ENCODE measurements around the gene BAIAP2L1. TPM values are rescaled to one million over a fixed set of nuclear protein-coding genes. Genes with fewer than 3 reads are reported as not detected.

The BAIAP2L1 gene
- total and polyA plus RNA-seq, 4 donors, result 0.23 to 5.4 (median 2.7) TPM

GRCh38 chr7:98289333-98289875 is 111.5 kb downstream of the BAIAP2L1 start:
- no peak for DNase-seq
- no peak for ATAC-seq (ENCODE audit: low FRiP score)
- Histone ChIP-seq H3K4me1 (ENCODE audit: control insufficient read depth in 1 of 2, insufficient read depth in 2 of 2, low read length in 2 of 2) (peaks cover 0 to 4% of the 10 kb centered on the region in 2 donors), H3K27ac (ENCODE audit: low read depth in 1 of 2, low read length in 2 of 2) (no peak overlapping the region), H3K27me3 (ENCODE audit: control insufficient read depth in 1 of 2, insufficient read depth in 2 of 2, low read length in 1 of 2) (no peaks in the 10 kb centered on the region), H3K36me3 (ENCODE audit: control insufficient read depth in 1 of 2, insufficient read depth in 2 of 2, low read length in 1 of 2) (peaks cover 0 to 7% of the 10 kb centered on the region in 2 donors), H3K9me3 (ENCODE audit: control insufficient read depth, low read length) (no peaks in the 10 kb centered on the region), H3K4me3 (ENCODE audit: low read length in 2 of 2) (no peak overlapping the region)
- intact Hi-C loops (cut with DNase I), result loop anchor here in 1 of 2 donors (10.0 kb wide), 2 partner anchors 125 to 585 kb away; partner anchors contain the start of genes TMEM130 and TRRAP
- 88 to 89% methylated on average over 2 to 4 of the region's 4 CpGs for whole genome bisulfite sequencing, 2 donors

- WGBS, 2 donors, result 82 to 84% methylated on average over 12 of the region's 12 CpGs
- H3K27me3 ChIP-seq (ENCODE audit: control insufficient read depth in 1 of 2, insufficient read depth in 2 of 2, low read length in 1 of 2), result no peaks in the 10 kb centered on the region
- no peak for DNase-seq
- peaks cover 0 to 6% of the 10 kb centered on the region in 2 donors for H3K36me3 ChIP-seq (ENCODE audit: control insufficient read depth in 1 of 2, insufficient read depth in 2 of 2, low read length in 1 of 2)
- H3K4me1 ChIP-seq (ENCODE audit: control insufficient read depth in 1 of 2, insufficient read depth in 2 of 2, low read length in 2 of 2), result peaks cover 0 to 4% of the 10 kb centered on the region in 2 donors
- no peak overlapping the region for H3K27ac ChIP-seq (ENCODE audit: low read depth in 1 of 2, low read length in 2 of 2)
- no peak for ATAC-seq (ENCODE audit: low FRiP score)
- intact Hi-C loops (cut with DNase I), result loop anchor here in 1 of 2 donors (10.0 kb wide), 2 partner anchors 127 to 587 kb away; partner anchors contain the start of genes TMEM130 and TRRAP
- H3K9me3 ChIP-seq (ENCODE audit: control insufficient read depth, low read length), result no peaks in the 10 kb centered on the region
- no peak overlapping the region for H3K4me3 ChIP-seq (ENCODE audit: low read length in 2 of 2)
Observed at GRCh38 chr7:98288064-98288823, 112.6 kb downstream of the BAIAP2L1 start.

- Histone ChIP-seq H3K36me3 (ENCODE audit: control insufficient read depth in 1 of 2, insufficient read depth in 2 of 2, low read length in 1 of 2) (peaks cover 0 to 5% of the 10 kb centered on the region in 2 donors), H3K9me3 (ENCODE audit: control insufficient read depth, low read length) (no peaks in the 10 kb centered on the region), H3K4me3 (ENCODE audit: low read length in 2 of 2) (no peak overlapping the region), H3K27me3 (ENCODE audit: control insufficient read depth in 1 of 2, insufficient read depth in 2 of 2, low read length in 1 of 2) (no peaks in the 10 kb centered on the region), H3K4me1 (ENCODE audit: control insufficient read depth in 1 of 2, insufficient read depth in 2 of 2, low read length in 2 of 2) (peaks cover 0 to 4% of the 10 kb centered on the region in 2 donors), H3K27ac (ENCODE audit: low read depth in 1 of 2, low read length in 2 of 2) (no peak overlapping the region)
- ATAC-seq (ENCODE audit: low FRiP score), result no peak
- intact Hi-C loops (cut with DNase I), result loop anchor here in 1 of 2 donors (10.0 kb wide), 2 partner anchors 127 to 587 kb away; partner anchors contain the start of genes TMEM130 and TRRAP
- 80 to 84% methylated on average over 14 of the region's 14 CpGs for WGBS, 2 donors
- no peak for DNase-seq
Observed at GRCh38 chr7:98287486-98287959, 113.4 kb downstream of the BAIAP2L1 start.

- Histone ChIP-seq H3K4me1 (ENCODE audit: control insufficient read depth in 1 of 2, insufficient read depth in 2 of 2, low read length in 2 of 2) (peaks cover 0 to 4% of the 10 kb centered on the region in 2 donors), H3K27ac (ENCODE audit: low read depth in 1 of 2, low read length in 2 of 2) (no peak overlapping the region), H3K9me3 (ENCODE audit: control insufficient read depth, low read length) (no peaks in the 10 kb centered on the region), H3K4me3 (ENCODE audit: low read length in 2 of 2) (no peak overlapping the region), H3K36me3 (ENCODE audit: control insufficient read depth in 1 of 2, insufficient read depth in 2 of 2, low read length in 1 of 2) (peaks cover 0 to 3% of the 10 kb centered on the region in 2 donors), H3K27me3 (ENCODE audit: control insufficient read depth in 1 of 2, insufficient read depth in 2 of 2, low read length in 1 of 2) (no peaks in the 10 kb centered on the region)
- WGBS, 2 donors, result 33 to 35% methylated on average over 21 of the region's 21 CpGs
- intact Hi-C loops (cut with DNase I), result loop anchor here in 1 of 2 donors (10.0 kb wide), 2 partner anchors 128 to 588 kb away; partner anchors contain the start of genes TMEM130 and TRRAP
- DNase-seq (no peak), ATAC-seq (ENCODE audit: low FRiP score) (no peak)
Observed at GRCh38 chr7:98286701-98287485, 114.0 kb downstream of the BAIAP2L1 start.

- H3K27me3 ChIP-seq (ENCODE audit: control insufficient read depth in 1 of 2, insufficient read depth in 2 of 2, low read length in 1 of 2), result no peaks in the 10 kb centered on the region
- H3K27ac ChIP-seq (ENCODE audit: low read depth in 1 of 2, low read length in 2 of 2), result no peak overlapping the region
- WGBS, 2 donors, result 70 to 81% methylated on average over 14 of the region's 14 CpGs
- ATAC-seq (ENCODE audit: low FRiP score) (no peak), DNase-seq (peak; percentile 85 to 88)
- peaks cover 0 to 4% of the 10 kb centered on the region in 2 donors for H3K4me1 ChIP-seq (ENCODE audit: control insufficient read depth in 1 of 2, insufficient read depth in 2 of 2, low read length in 2 of 2)
- H3K9me3 ChIP-seq (ENCODE audit: control insufficient read depth, low read length), result no peaks in the 10 kb centered on the region
- H3K36me3 ChIP-seq (ENCODE audit: control insufficient read depth in 1 of 2, insufficient read depth in 2 of 2, low read length in 1 of 2), result no peaks in the 10 kb centered on the region
- H3K4me3 ChIP-seq (ENCODE audit: low read length in 2 of 2), result no peak overlapping the region
- intact Hi-C loops (cut with DNase I), result loop anchor here in 1 of 2 donors (10.0 kb wide), 2 partner anchors 129 to 589 kb away; partner anchors contain the start of genes TMEM130 and TRRAP
Observed at GRCh38 chr7:98286093-98286539, 114.8 kb downstream of the BAIAP2L1 start.

GRCh38 chr7:98285157-98286092 is 115.5 kb downstream of the BAIAP2L1 start:
- intact Hi-C loops (cut with DNase I), result loop anchor here (2.0 to 10.0 kb wide), 3 partner anchors 33 to 589 kb away; partner anchors contain the start of genes TECPR1 (in 1 of the 2), TMEM130 (in 1 of the 2) and TRRAP (in 1 of the 2)
- H3K27me3 ChIP-seq (ENCODE audit: control insufficient read depth in 1 of 2, insufficient read depth in 2 of 2, low read length in 1 of 2), result no peaks in the 10 kb centered on the region
- H3K36me3 ChIP-seq (ENCODE audit: control insufficient read depth in 1 of 2, insufficient read depth in 2 of 2, low read length in 1 of 2), result no peaks in the 10 kb centered on the region
- no peak overlapping the region for H3K27ac ChIP-seq (ENCODE audit: low read depth in 1 of 2, low read length in 2 of 2)
- ATAC-seq (ENCODE audit: low FRiP score) (no peak), DNase-seq (no peak)
- peaks cover 0 to 4% of the 10 kb centered on the region in 2 donors for H3K4me1 ChIP-seq (ENCODE audit: control insufficient read depth in 1 of 2, insufficient read depth in 2 of 2, low read length in 2 of 2)
- 83 to 84% methylated on average over 17 to 21 of the region's 21 CpGs for WGBS, 2 donors
- no peak overlapping the region for H3K4me3 ChIP-seq (ENCODE audit: low read length in 2 of 2)
- H3K9me3 ChIP-seq (ENCODE audit: control insufficient read depth, low read length), result no peaks in the 10 kb centered on the region

GRCh38 chr7:98284335-98285036 is 116.4 kb downstream of the BAIAP2L1 start:
- peak; percentile 73 for ATAC-seq (ENCODE audit: low FRiP score)
- intact Hi-C loops (cut with DNase I), result loop anchor here (2.0 to 10.0 kb wide), 3 partner anchors 32 to 590 kb away; partner anchors contain the start of genes TECPR1 (in 1 of the 2), TMEM130 (in 1 of the 2) and TRRAP (in 1 of the 2)

More at GRCh38 chr7:98284335-98285036, 116.4 kb downstream of the BAIAP2L1 start:
- no peaks in the 10 kb centered on the region for H3K27me3 ChIP-seq (ENCODE audit: control insufficient read depth in 1 of 2, insufficient read depth in 2 of 2, low read length in 1 of 2)
- peak overlapping the region in 1 of 2 donors; percentile 20 for H3K27ac ChIP-seq (ENCODE audit: low read depth in 1 of 2, low read length in 2 of 2)
- peak; percentile 93 to 95 for DNase-seq
- peaks cover 0 to 4% of the 10 kb centered on the region in 2 donors for H3K4me1 ChIP-seq (ENCODE audit: control insufficient read depth in 1 of 2, insufficient read depth in 2 of 2, low read length in 2 of 2)
- H3K36me3 ChIP-seq (ENCODE audit: control insufficient read depth in 1 of 2, insufficient read depth in 2 of 2, low read length in 1 of 2), result no peaks in the 10 kb centered on the region
- peak overlapping the region in 1 of 2 donors; percentile 6 for H3K4me3 ChIP-seq (ENCODE audit: low read length in 2 of 2)
- H3K9me3 ChIP-seq (ENCODE audit: control insufficient read depth, low read length), result no peaks in the 10 kb centered on the region
- 10 to 13% methylated on average over 17 to 20 of the region's 20 CpGs for WGBS, 2 donors
